GM23338 (cell line): ENCODE results near the gene ADAMTS13. TPM values are rescaled to one million over a fixed set of nuclear protein-coding genes. Genes with fewer than 3 reads are reported as not detected.

Source experiments
- ATAC-seq: fragments of 200-7000 bp; cut with Tn5 transposase; 3 replicates; pipeline ENCODE4 v1.9.1; 2020
- DNase-seq: peaks from one replicate; pipeline ENCODE4 v3.0.0-alpha.2; 2015; ENCODE audit warnings: low spot score
- H2AFZ ChIP-seq: fragments of 200-600 bp; sonication (generic); 2 replicates; pipeline ENCODE4 v1.8.0; 2016; ENCODE audit warnings: antibody characterized with exemption, mild to moderate bottlenecking, moderate library complexity
- H3F3A ChIP-seq: fragments of 200-600 bp; sonication (generic); replicated peaks from 2 replicates; pipeline ENCODE4 v1.8.0; 2017; ENCODE audit warnings: antibody characterized with exemption, mixed run types, low read depth
- H3K27ac ChIP-seq: fragments of 200-600 bp; sonication (generic); 2 replicates; pipeline ENCODE4 v1.6.1; 2016; ENCODE audit warnings: low read depth
- H3K27me3 ChIP-seq: fragments of 200-600 bp; sonication (generic); 2 replicates; pipeline ENCODE4 v1.8.0; 2016; ENCODE audit warnings: mild to moderate bottlenecking, mixed run types, moderate library complexity; ENCODE audit not compliant: insufficient read depth
- H3K36me3 ChIP-seq: fragments of 200-600 bp; sonication (generic); 2 replicates; pipeline ENCODE4 v1.8.0; 2016; ENCODE audit warnings: mild to moderate bottlenecking; ENCODE audit not compliant: insufficient read depth
- H3K4me1 ChIP-seq: fragments of 200-600 bp; sonication (generic); 2 replicates; pipeline ENCODE4 v1.8.0; 2016; ENCODE audit warnings: mild to moderate bottlenecking, moderate library complexity; ENCODE audit not compliant: insufficient read depth
- H3K4me2 ChIP-seq: fragments of 200-600 bp; sonication (generic); 2 replicates; pipeline ENCODE4 v1.7.1; 2017; ENCODE audit warnings: mixed run types
- H3K4me3 ChIP-seq: fragments of 200-600 bp; sonication (generic); 2 replicates; pipeline ENCODE4 v1.6.1; 2016; ENCODE audit warnings: mixed run types
- H3K79me2 ChIP-seq: fragments of 200-600 bp; sonication (generic); replicated peaks from 2 replicates; pipeline ENCODE4 v1.8.0; 2017; ENCODE audit warnings: mild to moderate bottlenecking; ENCODE audit not compliant: insufficient read depth
- H3K9me2 ChIP-seq: fragments of 200-600 bp; sonication (generic); 2 replicates; pipeline ENCODE4 v1.8.0; 2017; ENCODE audit not compliant: insufficient read depth
- H4K20me1 ChIP-seq: fragments of 200-600 bp; sonication (generic); replicated peaks from 2 replicates; pipeline ENCODE4 v1.8.0; 2017; ENCODE audit warnings: mild to moderate bottlenecking; ENCODE audit not compliant: insufficient read depth
- H3K27ac Mint-ChIP-seq: 2 replicates; pipeline ENCODE4 v1.8.0; 2020; ENCODE audit warnings: inconsistent platforms, mild to moderate bottlenecking, moderate library complexity, mixed read lengths
- H3K27me3 Mint-ChIP-seq: 3 replicates; pipeline ENCODE4 v1.8.0; 2022; ENCODE audit warnings: low read depth, mild to moderate bottlenecking, moderate library complexity, mixed read lengths, inconsistent platforms; ENCODE audit not compliant: insufficient read depth, poor library complexity
- H3K36me3 Mint-ChIP-seq: 3 replicates; pipeline ENCODE4 v1.8.0; 2021; ENCODE audit warnings: low read depth, mild to moderate bottlenecking, inconsistent platforms, moderate library complexity, mixed read lengths
- H3K4me1 Mint-ChIP-seq: 3 replicates; pipeline ENCODE4 v1.8.0; 2020; ENCODE audit warnings: mild to moderate bottlenecking, inconsistent platforms, mixed read lengths
- H3K4me3 Mint-ChIP-seq: 3 replicates; pipeline ENCODE4 v1.8.0; 2021; ENCODE audit warnings: moderate library complexity, mild to moderate bottlenecking, inconsistent platforms, mixed read lengths
- H3K9me3 Mint-ChIP-seq: 3 replicates; pipeline ENCODE4 v1.8.0; 2020; ENCODE audit warnings: moderate library complexity, mild to moderate bottlenecking, inconsistent platforms, mixed read lengths
- CREB1 ChIP-seq: fragments of 250-450 bp; sonication (Bioruptor Pico); IDR thresholded peaks from 2 replicates; pipeline ENCODE4 v1.5.0; 2020; ENCODE audit warnings: low read depth, mild to moderate bottlenecking, moderate library complexity
- EZH2 ChIP-seq: fragments of 200-600 bp; sonication (generic); IDR thresholded peaks from one replicate; pipeline ENCODE4 v1.8.0; 2017; ENCODE audit warnings: antibody characterized with exemption, mild to moderate bottlenecking, low read depth; ENCODE audit not compliant: unreplicated experiment
- EZH2phosphoT487 ChIP-seq: fragments of 200-600 bp; sonication (generic); IDR thresholded peaks from one replicate; pipeline ENCODE4 v1.8.1; 2018; ENCODE audit warnings: antibody characterized with exemption; ENCODE audit not compliant: unreplicated experiment
- JUNB ChIP-seq: IDR thresholded peaks from one replicate; pipeline ENCODE4 v1.6.1; 2016; ENCODE audit warnings: antibody characterized with exemption; ENCODE audit not compliant: unreplicated experiment
- NANOG ChIP-seq: IDR thresholded peaks from 2 replicates; pipeline ENCODE4 v1.6.1; 2016; ENCODE audit warnings: antibody characterized with exemption, borderline replicate concordance
- POLR2AphosphoS5 ChIP-seq: IDR thresholded peaks from 2 replicates; pipeline ENCODE4 v1.6.1; 2016; ENCODE audit warnings: antibody characterized with exemption, low read depth
- STAT1 ChIP-seq: IDR thresholded peaks from one replicate; pipeline ENCODE4 v1.6.1; 2016; ENCODE audit warnings: antibody characterized with exemption; ENCODE audit not compliant: unreplicated experiment
- ZNF114 ChIP-seq: fragments of 250-450 bp; sonication (Bioruptor Pico); IDR thresholded peaks from 2 replicates; pipeline ENCODE4 v1.5.0; 2020; ENCODE audit warnings: mild to moderate bottlenecking, moderate library complexity
- ZNF331 ChIP-seq: fragments of 250-450 bp; sonication (Bioruptor Pico); IDR thresholded peaks from 2 replicates; pipeline ENCODE4 v1.5.0; 2020; ENCODE audit warnings: low read depth, mild to moderate bottlenecking, moderate library complexity
- polyA plus RNA-seq: library from polyadenylated mRNA; unstranded; fragments of >200 nt; fragmentation: Nextera tagmentation; extraction: Ambion mirVana; gene quantifications from 2 replicates; pipeline ENCODE4 v1.2.1, GENCODE V29; 2016
- total RNA-seq: library from RNA; depleted of rRNA; stranded (reverse); fragments of >200 nt; shearing (Covaris generic); gene quantifications from 2 replicates; pipeline ENCODE4 v1.2.3, GENCODE V29; 2014
- TF ChIP-seq, protein P1 (sequence below): fragments of 250-450 bp; sonication (Bioruptor Pico); IDR thresholded peaks from 2 replicates; pipeline ENCODE4 v1.5.0; 2020; ENCODE audit warnings: mild to moderate bottlenecking, moderate library complexity
- TF ChIP-seq, protein P2 (sequence below): IDR thresholded peaks from one replicate; pipeline ENCODE4 v1.6.1; 2018; ENCODE audit warnings: antibody characterized with exemption; ENCODE audit not compliant: unreplicated experiment
- TF ChIP-seq, protein P3 (sequence below), 2 experiments: fragments of 200-600 bp in 1 of 2; sonication (generic) in 1 of 2; conservative IDR thresholded peaks; 2 replicates each; pipeline versions ENCODE4 v1.5.1 to v1.6.1; 2016 to 2017; ENCODE audit warnings: antibody characterized with exemption in 2 of 2, low read depth in 2 of 2, mild to moderate bottlenecking in 2 of 2, moderate library complexity in 1 of 2
- TF ChIP-seq, protein P4 (sequence below): IDR thresholded peaks from 2 replicates; pipeline ENCODE4 v1.6.1; 2016; ENCODE audit warnings: antibody characterized with exemption

ADAMTS13 gene
- total and polyA plus RNA-seq, 2 experiments from 2014 or later: 6.0 TPM

DNA sequence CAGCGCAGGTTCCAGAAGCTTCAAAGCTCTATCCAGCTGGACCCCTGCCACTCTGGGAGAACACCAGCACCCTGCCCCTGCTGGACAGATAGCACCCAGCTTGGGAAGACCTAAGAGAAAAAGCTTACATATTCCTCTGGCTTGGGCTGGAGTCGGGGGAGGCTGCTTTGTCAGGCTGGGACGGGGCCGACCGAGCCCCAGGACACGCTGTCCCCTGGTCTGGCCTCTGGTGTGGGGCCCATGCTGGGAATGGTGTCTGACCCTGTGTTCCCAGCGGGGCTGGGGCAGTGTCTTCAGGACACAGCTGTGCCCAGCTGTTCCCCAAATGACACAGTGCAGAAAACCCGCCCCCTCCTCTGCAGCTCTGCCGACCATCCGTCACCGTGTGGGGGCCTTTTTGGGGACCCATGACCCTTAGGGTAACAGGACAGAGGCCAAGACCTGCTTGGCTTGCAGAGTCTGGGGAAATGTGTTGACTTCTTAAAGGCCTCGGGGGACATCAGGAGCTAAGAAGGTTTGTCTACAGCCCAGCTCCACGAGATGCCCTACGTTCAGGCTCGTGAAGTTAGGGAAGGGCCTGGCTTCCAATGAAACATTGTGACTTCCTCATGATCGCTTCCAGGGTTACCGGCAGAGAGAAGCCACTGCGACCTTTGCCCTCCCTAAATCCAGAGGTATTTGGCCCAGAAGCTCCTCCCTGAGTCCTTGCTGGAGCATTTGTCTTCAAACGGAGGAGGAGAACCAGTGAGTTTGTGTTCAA is 77.1 kb downstream of the ADAMTS13 start:
- no peak overlapping the region for H2AFZ ChIP-seq
- Mint-ChIP-seq H3K4me3 (no peak overlapping the region), H3K27me3 (peaks cover 8% of the 10 kb centered on the region), H3K27ac (no peak overlapping the region), H3K4me1 (no peaks in the 10 kb centered on the region), H3K9me3 (peaks cover 32% of the 10 kb centered on the region), H3K36me3 (peaks cover 3% of the 10 kb centered on the region; the same call in 2 of the 3 replicates)
- H3K4me3 ChIP-seq: no peak overlapping the region
- TF ChIP-seq ZNF114 (CRISPR knock-in tag) (no peak), EZH2 (no peak), EZH2phosphoT487 (no peak), POLR2AphosphoS5 (no peak), ZNF331 (CRISPR knock-in tag) (no peak), CREB1 (CRISPR knock-in tag) (no peak), JUNB (no peak), NANOG (no peak), STAT1 (no peak)
- TF ChIP-seq, protein P1, sequence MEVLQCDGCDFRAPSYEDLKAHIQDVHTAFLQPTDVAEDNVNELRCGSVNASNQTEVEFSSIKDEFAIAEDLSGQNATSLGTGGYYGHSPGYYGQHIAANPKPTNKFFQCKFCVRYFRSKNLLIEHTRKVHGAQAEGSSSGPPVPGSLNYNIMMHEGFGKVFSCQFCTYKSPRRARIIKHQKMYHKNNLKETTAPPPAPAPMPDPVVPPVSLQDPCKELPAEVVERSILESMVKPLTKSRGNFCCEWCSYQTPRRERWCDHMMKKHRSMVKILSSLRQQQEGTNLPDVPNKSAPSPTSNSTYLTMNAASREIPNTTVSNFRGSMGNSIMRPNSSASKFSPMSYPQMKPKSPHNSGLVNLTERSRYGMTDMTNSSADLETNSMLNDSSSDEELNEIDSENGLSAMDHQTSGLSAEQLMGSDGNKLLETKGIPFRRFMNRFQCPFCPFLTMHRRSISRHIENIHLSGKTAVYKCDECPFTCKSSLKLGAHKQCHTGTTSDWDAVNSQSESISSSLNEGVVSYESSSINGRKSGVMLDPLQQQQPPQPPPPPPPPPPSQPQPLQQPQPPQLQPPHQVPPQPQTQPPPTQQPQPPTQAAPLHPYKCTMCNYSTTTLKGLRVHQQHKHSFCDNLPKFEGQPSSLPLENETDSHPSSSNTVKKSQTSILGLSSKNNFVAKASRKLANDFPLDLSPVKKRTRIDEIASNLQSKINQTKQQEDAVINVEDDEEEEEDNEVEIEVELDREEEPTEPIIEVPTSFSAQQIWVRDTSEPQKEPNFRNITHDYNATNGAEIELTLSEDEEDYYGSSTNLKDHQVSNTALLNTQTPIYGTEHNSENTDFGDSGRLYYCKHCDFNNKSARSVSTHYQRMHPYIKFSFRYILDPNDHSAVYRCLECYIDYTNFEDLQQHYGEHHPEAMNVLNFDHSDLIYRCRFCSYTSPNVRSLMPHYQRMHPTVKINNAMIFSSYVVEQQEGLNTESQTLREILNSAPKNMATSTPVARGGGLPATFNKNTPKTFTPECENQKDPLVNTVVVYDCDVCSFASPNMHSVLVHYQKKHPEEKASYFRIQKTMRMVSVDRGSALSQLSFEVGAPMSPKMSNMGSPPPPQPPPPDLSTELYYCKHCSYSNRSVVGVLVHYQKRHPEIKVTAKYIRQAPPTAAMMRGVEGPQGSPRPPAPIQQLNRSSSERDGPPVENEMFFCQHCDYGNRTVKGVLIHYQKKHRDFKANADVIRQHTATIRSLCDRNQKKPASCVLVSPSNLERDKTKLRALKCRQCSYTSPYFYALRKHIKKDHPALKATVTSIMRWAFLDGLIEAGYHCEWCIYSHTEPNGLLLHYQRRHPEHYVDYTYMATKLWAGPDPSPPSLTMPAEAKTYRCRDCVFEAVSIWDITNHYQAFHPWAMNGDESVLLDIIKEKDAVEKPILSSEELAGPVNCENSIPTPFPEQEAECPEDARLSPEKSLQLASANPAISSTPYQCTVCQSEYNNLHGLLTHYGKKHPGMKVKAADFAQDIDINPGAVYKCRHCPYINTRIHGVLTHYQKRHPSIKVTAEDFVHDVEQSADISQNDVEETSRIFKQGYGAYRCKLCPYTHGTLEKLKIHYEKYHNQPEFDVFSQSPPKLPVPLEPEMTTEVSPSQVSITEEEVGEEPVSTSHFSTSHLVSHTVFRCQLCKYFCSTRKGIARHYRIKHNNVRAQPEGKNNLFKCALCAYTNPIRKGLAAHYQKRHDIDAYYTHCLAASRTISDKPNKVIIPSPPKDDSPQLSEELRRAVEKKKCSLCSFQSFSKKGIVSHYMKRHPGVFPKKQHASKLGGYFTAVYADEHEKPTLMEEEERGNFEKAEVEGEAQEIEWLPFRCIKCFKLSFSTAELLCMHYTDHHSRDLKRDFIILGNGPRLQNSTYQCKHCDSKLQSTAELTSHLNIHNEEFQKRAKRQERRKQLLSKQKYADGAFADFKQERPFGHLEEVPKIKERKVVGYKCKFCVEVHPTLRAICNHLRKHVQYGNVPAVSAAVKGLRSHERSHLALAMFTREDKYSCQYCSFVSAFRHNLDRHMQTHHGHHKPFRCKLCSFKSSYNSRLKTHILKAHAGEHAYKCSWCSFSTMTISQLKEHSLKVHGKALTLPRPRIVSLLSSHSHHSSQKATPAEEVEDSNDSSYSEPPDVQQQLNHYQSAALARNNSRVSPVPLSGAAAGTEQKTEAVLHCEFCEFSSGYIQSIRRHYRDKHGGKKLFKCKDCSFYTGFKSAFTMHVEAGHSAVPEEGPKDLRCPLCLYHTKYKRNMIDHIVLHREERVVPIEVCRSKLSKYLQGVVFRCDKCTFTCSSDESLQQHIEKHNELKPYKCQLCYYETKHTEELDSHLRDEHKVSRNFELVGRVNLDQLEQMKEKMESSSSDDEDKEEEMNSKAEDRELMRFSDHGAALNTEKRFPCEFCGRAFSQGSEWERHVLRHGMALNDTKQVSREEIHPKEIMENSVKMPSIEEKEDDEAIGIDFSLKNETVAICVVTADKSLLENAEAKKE (CRISPR knock-in tag): no peak
- TF ChIP-seq, protein P2, sequence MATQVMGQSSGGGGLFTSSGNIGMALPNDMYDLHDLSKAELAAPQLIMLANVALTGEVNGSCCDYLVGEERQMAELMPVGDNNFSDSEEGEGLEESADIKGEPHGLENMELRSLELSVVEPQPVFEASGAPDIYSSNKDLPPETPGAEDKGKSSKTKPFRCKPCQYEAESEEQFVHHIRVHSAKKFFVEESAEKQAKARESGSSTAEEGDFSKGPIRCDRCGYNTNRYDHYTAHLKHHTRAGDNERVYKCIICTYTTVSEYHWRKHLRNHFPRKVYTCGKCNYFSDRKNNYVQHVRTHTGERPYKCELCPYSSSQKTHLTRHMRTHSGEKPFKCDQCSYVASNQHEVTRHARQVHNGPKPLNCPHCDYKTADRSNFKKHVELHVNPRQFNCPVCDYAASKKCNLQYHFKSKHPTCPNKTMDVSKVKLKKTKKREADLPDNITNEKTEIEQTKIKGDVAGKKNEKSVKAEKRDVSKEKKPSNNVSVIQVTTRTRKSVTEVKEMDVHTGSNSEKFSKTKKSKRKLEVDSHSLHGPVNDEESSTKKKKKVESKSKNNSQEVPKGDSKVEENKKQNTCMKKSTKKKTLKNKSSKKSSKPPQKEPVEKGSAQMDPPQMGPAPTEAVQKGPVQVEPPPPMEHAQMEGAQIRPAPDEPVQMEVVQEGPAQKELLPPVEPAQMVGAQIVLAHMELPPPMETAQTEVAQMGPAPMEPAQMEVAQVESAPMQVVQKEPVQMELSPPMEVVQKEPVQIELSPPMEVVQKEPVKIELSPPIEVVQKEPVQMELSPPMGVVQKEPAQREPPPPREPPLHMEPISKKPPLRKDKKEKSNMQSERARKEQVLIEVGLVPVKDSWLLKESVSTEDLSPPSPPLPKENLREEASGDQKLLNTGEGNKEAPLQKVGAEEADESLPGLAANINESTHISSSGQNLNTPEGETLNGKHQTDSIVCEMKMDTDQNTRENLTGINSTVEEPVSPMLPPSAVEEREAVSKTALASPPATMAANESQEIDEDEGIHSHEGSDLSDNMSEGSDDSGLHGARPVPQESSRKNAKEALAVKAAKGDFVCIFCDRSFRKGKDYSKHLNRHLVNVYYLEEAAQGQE: no peak
- TF ChIP-seq, protein P3, sequence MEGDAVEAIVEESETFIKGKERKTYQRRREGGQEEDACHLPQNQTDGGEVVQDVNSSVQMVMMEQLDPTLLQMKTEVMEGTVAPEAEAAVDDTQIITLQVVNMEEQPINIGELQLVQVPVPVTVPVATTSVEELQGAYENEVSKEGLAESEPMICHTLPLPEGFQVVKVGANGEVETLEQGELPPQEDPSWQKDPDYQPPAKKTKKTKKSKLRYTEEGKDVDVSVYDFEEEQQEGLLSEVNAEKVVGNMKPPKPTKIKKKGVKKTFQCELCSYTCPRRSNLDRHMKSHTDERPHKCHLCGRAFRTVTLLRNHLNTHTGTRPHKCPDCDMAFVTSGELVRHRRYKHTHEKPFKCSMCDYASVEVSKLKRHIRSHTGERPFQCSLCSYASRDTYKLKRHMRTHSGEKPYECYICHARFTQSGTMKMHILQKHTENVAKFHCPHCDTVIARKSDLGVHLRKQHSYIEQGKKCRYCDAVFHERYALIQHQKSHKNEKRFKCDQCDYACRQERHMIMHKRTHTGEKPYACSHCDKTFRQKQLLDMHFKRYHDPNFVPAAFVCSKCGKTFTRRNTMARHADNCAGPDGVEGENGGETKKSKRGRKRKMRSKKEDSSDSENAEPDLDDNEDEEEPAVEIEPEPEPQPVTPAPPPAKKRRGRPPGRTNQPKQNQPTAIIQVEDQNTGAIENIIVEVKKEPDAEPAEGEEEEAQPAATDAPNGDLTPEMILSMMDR (conservative IDR thresholded peaks at IDR 0.05; ENCODE audit: low read depth in 2 of 2): no peak
- TF ChIP-seq, protein P4, sequence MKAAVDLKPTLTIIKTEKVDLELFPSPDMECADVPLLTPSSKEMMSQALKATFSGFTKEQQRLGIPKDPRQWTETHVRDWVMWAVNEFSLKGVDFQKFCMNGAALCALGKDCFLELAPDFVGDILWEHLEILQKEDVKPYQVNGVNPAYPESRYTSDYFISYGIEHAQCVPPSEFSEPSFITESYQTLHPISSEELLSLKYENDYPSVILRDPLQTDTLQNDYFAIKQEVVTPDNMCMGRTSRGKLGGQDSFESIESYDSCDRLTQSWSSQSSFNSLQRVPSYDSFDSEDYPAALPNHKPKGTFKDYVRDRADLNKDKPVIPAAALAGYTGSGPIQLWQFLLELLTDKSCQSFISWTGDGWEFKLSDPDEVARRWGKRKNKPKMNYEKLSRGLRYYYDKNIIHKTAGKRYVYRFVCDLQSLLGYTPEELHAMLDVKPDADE: no peak
- H3K27ac ChIP-seq: no peak overlapping the region
- H4K20me1 ChIP-seq: no peaks in the 10 kb centered on the region
- DNase-seq (no peak), ATAC-seq (no peak)
- H3K36me3 ChIP-seq: no peaks in the 10 kb centered on the region
- H3K9me2 ChIP-seq: no peaks in the 10 kb centered on the region
- no peaks in the 10 kb centered on the region for H3K27me3 ChIP-seq
- no peaks in the 10 kb centered on the region for H3K4me1 ChIP-seq
- H3F3A ChIP-seq: no peaks in the 10 kb centered on the region; the same call in 1 of the 2 replicates
- H3K4me2 ChIP-seq: no peak overlapping the region
- H3K79me2 ChIP-seq: no peaks in the 10 kb centered on the region
